SK-N-SH treated with all-trans-retinoic acid at 6 μM for 48 hours (cell line): ENCODE results near the gene RB1.

Source experiments
- ARNTL ChIP-seq: fragments of 450-650 bp; formaldehyde crosslinking; IDR thresholded peaks from 2 replicates; pipeline ENCODE4 v1.5.0; 2020; ENCODE audit warnings: low read depth, mild to moderate bottlenecking, moderate library complexity, borderline replicate concordance
- CSDC2 ChIP-seq: fragments of 250-450 bp; sonication (Bioruptor Pico); IDR thresholded peaks from 2 replicates; pipeline ENCODE4 v1.5.0; 2020; ENCODE audit warnings: mild to moderate bottlenecking, moderate library complexity
- CSRNP3 ChIP-seq: fragments of 250-450 bp; sonication (Bioruptor Pico); IDR thresholded peaks from 2 replicates; pipeline ENCODE4 v1.5.1; 2021; ENCODE audit warnings: mild to moderate bottlenecking, moderate library complexity
- GLIS3 ChIP-seq: fragments of 250-450 bp; sonication (Bioruptor Pico); IDR thresholded peaks from 2 replicates; pipeline ENCODE4 v1.5.0; 2020; ENCODE audit warnings: mild to moderate bottlenecking, moderate library complexity
- ISL1 ChIP-seq: fragments of 250-450 bp; sonication (Bioruptor Pico); IDR thresholded peaks from 2 replicates; pipeline ENCODE4 v2.1.2; 2022; ENCODE audit warnings: mild to moderate bottlenecking, moderate library complexity
- OSR1 ChIP-seq: fragments of 250-450 bp; sonication (Bioruptor Pico); IDR thresholded peaks from 2 replicates; pipeline ENCODE4 v1.8.0; 2022; ENCODE audit warnings: moderate library complexity, mild to moderate bottlenecking, inconsistent platforms
- RARB ChIP-seq: fragments of 250-450 bp; sonication (Bioruptor Pico); IDR thresholded peaks from 2 replicates; pipeline ENCODE4 v1.8.0; 2021; ENCODE audit warnings: mild to moderate bottlenecking, moderate library complexity
- ZC3H10 ChIP-seq: fragments of 250-450 bp; sonication (Bioruptor Pico); IDR thresholded peaks from 2 replicates; pipeline ENCODE4 v1.5.1; 2021; ENCODE audit warnings: mild to moderate bottlenecking, moderate library complexity
- ZFP30 ChIP-seq: fragments of 450-650 bp; formaldehyde crosslinking; IDR thresholded peaks from 2 replicates; pipeline ENCODE4 v1.5.0; 2022; ENCODE audit warnings: mild to moderate bottlenecking, moderate library complexity
- TF ChIP-seq, protein P1 (sequence below): fragments of 250-450 bp; sonication (Bioruptor Pico); IDR thresholded peaks from 2 replicates; pipeline ENCODE4 v1.5.0; 2020; ENCODE audit warnings: mild to moderate bottlenecking, moderate library complexity
- TF ChIP-seq, protein P2 (sequence below): fragments of 250-450 bp; sonication (Bioruptor Pico); IDR thresholded peaks from 2 replicates; pipeline ENCODE4 v1.8.0; 2020; ENCODE audit warnings: mild to moderate bottlenecking, moderate library complexity, borderline replicate concordance

- TF ChIP-seq, protein P1, sequence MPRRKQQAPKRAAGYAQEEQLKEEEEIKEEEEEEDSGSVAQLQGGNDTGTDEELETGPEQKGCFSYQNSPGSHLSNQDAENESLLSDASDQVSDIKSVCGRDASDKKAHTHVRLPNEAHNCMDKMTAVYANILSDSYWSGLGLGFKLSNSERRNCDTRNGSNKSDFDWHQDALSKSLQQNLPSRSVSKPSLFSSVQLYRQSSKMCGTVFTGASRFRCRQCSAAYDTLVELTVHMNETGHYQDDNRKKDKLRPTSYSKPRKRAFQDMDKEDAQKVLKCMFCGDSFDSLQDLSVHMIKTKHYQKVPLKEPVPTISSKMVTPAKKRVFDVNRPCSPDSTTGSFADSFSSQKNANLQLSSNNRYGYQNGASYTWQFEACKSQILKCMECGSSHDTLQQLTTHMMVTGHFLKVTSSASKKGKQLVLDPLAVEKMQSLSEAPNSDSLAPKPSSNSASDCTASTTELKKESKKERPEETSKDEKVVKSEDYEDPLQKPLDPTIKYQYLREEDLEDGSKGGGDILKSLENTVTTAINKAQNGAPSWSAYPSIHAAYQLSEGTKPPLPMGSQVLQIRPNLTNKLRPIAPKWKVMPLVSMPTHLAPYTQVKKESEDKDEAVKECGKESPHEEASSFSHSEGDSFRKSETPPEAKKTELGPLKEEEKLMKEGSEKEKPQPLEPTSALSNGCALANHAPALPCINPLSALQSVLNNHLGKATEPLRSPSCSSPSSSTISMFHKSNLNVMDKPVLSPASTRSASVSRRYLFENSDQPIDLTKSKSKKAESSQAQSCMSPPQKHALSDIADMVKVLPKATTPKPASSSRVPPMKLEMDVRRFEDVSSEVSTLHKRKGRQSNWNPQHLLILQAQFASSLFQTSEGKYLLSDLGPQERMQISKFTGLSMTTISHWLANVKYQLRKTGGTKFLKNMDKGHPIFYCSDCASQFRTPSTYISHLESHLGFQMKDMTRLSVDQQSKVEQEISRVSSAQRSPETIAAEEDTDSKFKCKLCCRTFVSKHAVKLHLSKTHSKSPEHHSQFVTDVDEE (CRISPR knock-in tag) = no peak
- TF ChIP-seq ZFP30 (CRISPR knock-in tag) = no peak
- TF ChIP-seq GLIS3 (CRISPR knock-in tag) = no peak
- TF ChIP-seq CSRNP3 = no peak
- TF ChIP-seq RARB (CRISPR knock-in tag) = no peak
- TF ChIP-seq, protein P2, sequence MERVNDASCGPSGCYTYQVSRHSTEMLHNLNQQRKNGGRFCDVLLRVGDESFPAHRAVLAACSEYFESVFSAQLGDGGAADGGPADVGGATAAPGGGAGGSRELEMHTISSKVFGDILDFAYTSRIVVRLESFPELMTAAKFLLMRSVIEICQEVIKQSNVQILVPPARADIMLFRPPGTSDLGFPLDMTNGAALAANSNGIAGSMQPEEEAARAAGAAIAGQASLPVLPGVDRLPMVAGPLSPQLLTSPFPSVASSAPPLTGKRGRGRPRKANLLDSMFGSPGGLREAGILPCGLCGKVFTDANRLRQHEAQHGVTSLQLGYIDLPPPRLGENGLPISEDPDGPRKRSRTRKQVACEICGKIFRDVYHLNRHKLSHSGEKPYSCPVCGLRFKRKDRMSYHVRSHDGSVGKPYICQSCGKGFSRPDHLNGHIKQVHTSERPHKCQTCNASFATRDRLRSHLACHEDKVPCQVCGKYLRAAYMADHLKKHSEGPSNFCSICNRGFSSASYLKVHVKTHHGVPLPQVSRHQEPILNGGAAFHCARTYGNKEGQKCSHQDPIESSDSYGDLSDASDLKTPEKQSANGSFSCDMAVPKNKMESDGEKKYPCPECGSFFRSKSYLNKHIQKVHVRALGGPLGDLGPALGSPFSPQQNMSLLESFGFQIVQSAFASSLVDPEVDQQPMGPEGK (CRISPR knock-in tag) = no peak
- no peak for TF ChIP-seq ISL1
- TF ChIP-seq ARNTL = no peak
- TF ChIP-seq OSR1 (CRISPR knock-in tag) = no peak
- no peak for TF ChIP-seq CSDC2 (CRISPR knock-in tag)
- TF ChIP-seq ZC3H10 (CRISPR knock-in tag) = no peak
Observed at GRCh38 chr13:48401480-48401879, 97.9 kb downstream of the RB1 start.
